Measurements from ENCODE around the gene PTPRT. TPM values are rescaled to one million over a fixed set of nuclear protein-coding genes. Genes with fewer than 3 reads are reported as not detected.

PTPRT gene
- total RNA-seq, 1 experiment from 2014 or later = 0.13 TPM

DNA sequence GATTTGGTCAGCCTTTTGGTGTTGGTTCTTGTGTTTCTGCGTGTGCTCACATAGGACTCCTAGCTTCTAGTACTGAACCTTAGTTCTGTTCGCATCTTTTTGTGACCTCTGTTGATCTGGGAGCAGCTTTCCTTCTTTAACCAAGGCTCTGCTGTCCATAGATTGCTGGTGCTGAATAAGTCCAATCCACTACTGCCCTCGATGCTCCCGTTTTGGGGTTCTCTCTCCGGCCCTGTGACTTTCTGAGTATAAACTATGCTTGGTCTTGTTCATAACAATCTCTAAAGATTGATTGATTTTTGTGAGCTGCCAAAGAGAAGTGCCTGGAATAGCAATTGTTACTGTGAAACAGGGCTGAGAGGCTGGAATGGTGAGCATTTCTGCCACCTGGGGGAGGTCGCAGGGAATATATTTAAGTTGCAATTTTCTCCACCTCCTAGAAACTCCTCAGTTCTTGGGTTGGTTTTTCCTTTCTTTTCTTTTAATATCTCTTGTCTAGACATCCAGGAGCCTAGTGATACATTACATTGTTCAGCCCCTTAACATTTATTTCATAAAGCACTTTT is 1148.6 kb downstream of the PTPRT start:
- Histone ChIP-seq H2AFZ (ENCODE audit: low read length) (no peak overlapping the region), H4K5ac (ENCODE audit: insufficient read length, low read depth, low read length) (no peak overlapping the region), H3K23me2 (ENCODE audit: insufficient read length, low read depth, low read length, poor library complexity, severe bottlenecking) (no peaks in the 10 kb centered on the region), H3K4me1 (ENCODE audit: insufficient read depth, low read length) (no peaks in the 10 kb centered on the region), H3K23ac (ENCODE audit: insufficient read length, low read depth, low read length) (no peak overlapping the region), H2BK120ac (ENCODE audit: low read depth, low read length, poor library complexity, severe bottlenecking) (no peak overlapping the region), H3K14ac (ENCODE audit: insufficient read depth, low read length) (no peak overlapping the region), H2BK5ac (ENCODE audit: insufficient read length, low read length) (no peak overlapping the region), H3K27ac (ENCODE audit: insufficient read length, low read depth, low read length) (no peak overlapping the region), H4K20me1 (ENCODE audit: control insufficient read depth, insufficient read depth, insufficient read length) (no peaks in the 10 kb centered on the region), H4K8ac (replicated peaks; ENCODE audit: insufficient read length, low read depth, low read length) (no peak overlapping the region), H3K56ac (ENCODE audit: insufficient read length, low read depth, low read length) (no peak overlapping the region), H4K91ac (ENCODE audit: insufficient read length, low read depth, low read length) (no peak overlapping the region), H3K79me2 (ENCODE audit: insufficient read depth, low read length) (no peaks in the 10 kb centered on the region), H3K4me2 (ENCODE audit: insufficient read depth, insufficient read length, low read length) (no peak overlapping the region), H3K9me3 (ENCODE audit: control insufficient read depth, low read depth, low read length) (peaks cover 6% of the 10 kb centered on the region), H3K79me1 (ENCODE audit: insufficient read depth, low read depth, low read length, poor library complexity, severe bottlenecking) (no peaks in the 10 kb centered on the region), H2AK5ac (ENCODE audit: insufficient read length, low read length) (no peak overlapping the region), H3K9ac (ENCODE audit: extremely low read depth, insufficient read length, low read length) (no peak overlapping the region), H3K18ac (ENCODE audit: insufficient read length, low read depth, low read length) (no peak overlapping the region), H2BK15ac (ENCODE audit: low read depth, low read length) (no peak overlapping the region), H2BK12ac (ENCODE audit: insufficient read length, low read depth, low read length) (no peak overlapping the region), H3K4ac (ENCODE audit: low read depth, low read length) (no peak overlapping the region), H3T11ph (ENCODE audit: low read length) (no peak overlapping the region), H3K27me3 (ENCODE audit: insufficient read depth, low read length) (no peaks in the 10 kb centered on the region), H2BK20ac (ENCODE audit: low read depth, low read length, poor library complexity, severe bottlenecking) (no peak overlapping the region)
- Mint-ChIP-seq H3K4me1 (no peaks in the 10 kb centered on the region), H3K9me3 (no peaks in the 10 kb centered on the region; a peak in 1 of 5 replicates), H3K4me3 (no peak overlapping the region), H3K36me3 (ENCODE audit: insufficient read depth in 1 of 3, low read depth in 3 of 3) (no peaks in the 10 kb centered on the region), H3K27ac (no peak overlapping the region), H3K27me3 (ENCODE audit: low read depth) (peaks cover 7% of the 10 kb centered on the region)
- TF ChIP-seq, protein P1, sequence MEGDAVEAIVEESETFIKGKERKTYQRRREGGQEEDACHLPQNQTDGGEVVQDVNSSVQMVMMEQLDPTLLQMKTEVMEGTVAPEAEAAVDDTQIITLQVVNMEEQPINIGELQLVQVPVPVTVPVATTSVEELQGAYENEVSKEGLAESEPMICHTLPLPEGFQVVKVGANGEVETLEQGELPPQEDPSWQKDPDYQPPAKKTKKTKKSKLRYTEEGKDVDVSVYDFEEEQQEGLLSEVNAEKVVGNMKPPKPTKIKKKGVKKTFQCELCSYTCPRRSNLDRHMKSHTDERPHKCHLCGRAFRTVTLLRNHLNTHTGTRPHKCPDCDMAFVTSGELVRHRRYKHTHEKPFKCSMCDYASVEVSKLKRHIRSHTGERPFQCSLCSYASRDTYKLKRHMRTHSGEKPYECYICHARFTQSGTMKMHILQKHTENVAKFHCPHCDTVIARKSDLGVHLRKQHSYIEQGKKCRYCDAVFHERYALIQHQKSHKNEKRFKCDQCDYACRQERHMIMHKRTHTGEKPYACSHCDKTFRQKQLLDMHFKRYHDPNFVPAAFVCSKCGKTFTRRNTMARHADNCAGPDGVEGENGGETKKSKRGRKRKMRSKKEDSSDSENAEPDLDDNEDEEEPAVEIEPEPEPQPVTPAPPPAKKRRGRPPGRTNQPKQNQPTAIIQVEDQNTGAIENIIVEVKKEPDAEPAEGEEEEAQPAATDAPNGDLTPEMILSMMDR (conservative IDR thresholded peaks at IDR 0.05) = peak; percentile 65
- no peak for DNase-seq
- no CpG with 5 or more reads among the region's 6 CpGs for WGBS (ENCODE audit: extremely low coverage, insufficient read length, low lambda C conversion rate)
